GM23248 (cell line): ENCODE results near the gene RASGRF1. TPM values are rescaled to one million over a fixed set of nuclear protein-coding genes. Genes with fewer than 3 reads are reported as not detected.
"Not testable (repeated sequence)": the region's sequence is repeated elsewhere in the genome, so short reads cannot be mapped to it uniquely, and the experiment has no call there.

Experiments
- DNase-seq: peaks from one replicate; pipeline ENCODE4 v3.0.0-alpha.2; 2015
- H2AFZ ChIP-seq: fragments of 200-600 bp; sonication (generic); 2 replicates; pipeline ENCODE4 v1.6.1; 2016; ENCODE audit warnings: antibody characterized with exemption
- H3F3A ChIP-seq: fragments of 200-600 bp; sonication (generic); 2 replicates; pipeline ENCODE4 v1.6.1; 2016; ENCODE audit warnings: mild to moderate bottlenecking, antibody characterized with exemption, mixed run types; ENCODE audit not compliant: insufficient read depth
- H3K27ac ChIP-seq: fragments of 200-600 bp; sonication (generic); 2 replicates; pipeline ENCODE4 v1.5.1; 2016; ENCODE audit warnings: mild to moderate bottlenecking
- H3K27me3 ChIP-seq: fragments of 200-600 bp; sonication (generic); replicated peaks from 2 replicates; pipeline ENCODE4 v1.6.1; 2016; ENCODE audit warnings: mild to moderate bottlenecking; ENCODE audit not compliant: insufficient read depth
- H3K36me3 ChIP-seq: fragments of 200-600 bp; sonication (generic); 2 replicates; pipeline ENCODE4 v1.6.1; 2016; ENCODE audit warnings: low read depth, mild to moderate bottlenecking
- H3K4me1 ChIP-seq: fragments of 200-600 bp; sonication (generic); 2 replicates; pipeline ENCODE4 v1.6.1; 2016; ENCODE audit warnings: mild to moderate bottlenecking; ENCODE audit not compliant: insufficient read depth
- H3K4me2 ChIP-seq: fragments of 200-600 bp; sonication (generic); one replicate; pipeline ENCODE4 v1.6.1; 2016; ENCODE audit warnings: mild to moderate bottlenecking; ENCODE audit not compliant: unreplicated experiment
- H3K4me3 ChIP-seq: fragments of 200-600 bp; sonication (generic); 2 replicates; pipeline ENCODE4 v1.5.1; 2016; ENCODE audit warnings: mild to moderate bottlenecking
- H3K79me2 ChIP-seq: fragments of 200-600 bp; sonication (generic); 2 replicates; pipeline ENCODE4 v1.6.1; 2016; ENCODE audit warnings: mild to moderate bottlenecking; ENCODE audit not compliant: insufficient read depth
- H3K9ac ChIP-seq: fragments of 200-600 bp; sonication (generic); 2 replicates; pipeline ENCODE4 v1.6.1; 2016; ENCODE audit warnings: mild to moderate bottlenecking
- H3K9me2 ChIP-seq: fragments of 200-600 bp; sonication (generic); 2 replicates; pipeline ENCODE4 v1.6.1; 2016; ENCODE audit warnings: mixed run types, mild to moderate bottlenecking, moderate library complexity; ENCODE audit not compliant: insufficient read depth
- H3K9me3 ChIP-seq: fragments of 200-600 bp; sonication (generic); one replicate; pipeline ENCODE4 v1.6.1; 2017; ENCODE audit warnings: low read depth
- H4K20me1 ChIP-seq: fragments of 200-600 bp; sonication (generic); 2 replicates; pipeline ENCODE4 v1.6.0; 2016; ENCODE audit not compliant: insufficient read depth
- EZH2 ChIP-seq: fragments of 200-600 bp; sonication (generic); IDR thresholded peaks from 2 replicates; pipeline ENCODE4 v1.6.1; 2018; ENCODE audit warnings: antibody characterized with exemption, mild to moderate bottlenecking; ENCODE audit not compliant: insufficient read depth, poor library complexity, severe bottlenecking
- EZH2phosphoT487 ChIP-seq: fragments of 200-600 bp; sonication (generic); IDR thresholded peaks from 2 replicates; pipeline ENCODE4 v1.6.1; 2018; ENCODE audit warnings: antibody characterized with exemption, moderate library complexity, mild to moderate bottlenecking, low read depth; ENCODE audit not compliant: insufficient read depth
- WGBS, 2 experiments: methylation state at CpG; one replicate each; pipeline ENCODE4 v1.1.6; 2015 to 2017; ENCODE audit warnings: low lambda C conversion rate in 2 of 2, low coverage in 1 of 2; ENCODE audit errors: missing lambda C conversion rate in 2 of 2; 5-methylcytosine and 5-hydroxymethylcytosine counted together
- in situ Hi-C: fragments of 300-500 bp; cut with MboI; formaldehyde crosslinking; loops from 2 replicates; pipeline ENCODE4 v1.15.0; 2020
- polyA plus RNA-seq: library from polyadenylated mRNA; unstranded; fragments of >200 nt; fragmentation: Nextera tagmentation; extraction: Ambion mirVana; gene quantifications from 2 replicates; pipeline ENCODE4 v1.2.1, GENCODE V29; 2016
- total RNA-seq: library from RNA; depleted of rRNA; stranded (reverse); fragments of >200 nt; shearing (Covaris generic); gene quantifications from 2 replicates; pipeline ENCODE4 v1.2.3, GENCODE V29; 2014

The RASGRF1 gene
- total and polyA plus RNA-seq, 2 experiments from 2014 or later, result not detected

DNA sequence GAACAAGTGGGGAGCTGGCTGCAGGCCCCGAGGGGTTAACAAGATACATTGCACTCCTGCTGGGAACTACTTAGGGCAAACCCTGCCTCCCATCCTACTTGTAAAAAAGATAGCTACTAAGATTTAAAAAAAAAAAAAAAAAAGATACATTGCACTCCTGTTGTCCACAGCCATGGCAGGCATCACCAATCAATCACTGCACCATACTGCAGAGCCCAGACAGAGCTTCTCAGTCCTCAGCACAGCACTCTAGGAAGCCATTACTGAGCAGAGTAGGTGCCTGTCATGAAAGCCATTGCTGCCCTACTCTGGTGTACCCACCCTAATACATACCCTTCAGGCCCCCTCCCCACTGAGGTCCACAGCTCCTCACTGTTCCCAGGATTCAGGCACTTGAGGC is 64.8 kb downstream of the RASGRF1 start:
- no peak overlapping the region for H2AFZ ChIP-seq
- no peaks in the 10 kb centered on the region for H3K4me1 ChIP-seq
- no peak overlapping the region for H3K9ac ChIP-seq
- no peaks in the 10 kb centered on the region for H3K79me2 ChIP-seq
- no peak for TF ChIP-seq EZH2phosphoT487
- no peak for TF ChIP-seq EZH2
- DNase-seq, result no peak
- H3K9me2 ChIP-seq, result no peaks in the 10 kb centered on the region
- no peaks in the 10 kb centered on the region for H4K20me1 ChIP-seq
- no peaks in the 10 kb centered on the region for H3K27me3 ChIP-seq
- H3K9me3 ChIP-seq, result no peaks in the 10 kb centered on the region
- H3K4me3 ChIP-seq, result no peak overlapping the region
- 74 to 89% methylated on average over 1 of the region's 1 CpG for WGBS, 2 experiments
- in situ Hi-C loops, result no loop called here
- H3F3A ChIP-seq, result no peaks in the 10 kb centered on the region
- no peak overlapping the region for H3K27ac ChIP-seq
- H3K36me3 ChIP-seq, result no peaks in the 10 kb centered on the region
- no peak overlapping the region for H3K4me2 ChIP-seq

DNA sequence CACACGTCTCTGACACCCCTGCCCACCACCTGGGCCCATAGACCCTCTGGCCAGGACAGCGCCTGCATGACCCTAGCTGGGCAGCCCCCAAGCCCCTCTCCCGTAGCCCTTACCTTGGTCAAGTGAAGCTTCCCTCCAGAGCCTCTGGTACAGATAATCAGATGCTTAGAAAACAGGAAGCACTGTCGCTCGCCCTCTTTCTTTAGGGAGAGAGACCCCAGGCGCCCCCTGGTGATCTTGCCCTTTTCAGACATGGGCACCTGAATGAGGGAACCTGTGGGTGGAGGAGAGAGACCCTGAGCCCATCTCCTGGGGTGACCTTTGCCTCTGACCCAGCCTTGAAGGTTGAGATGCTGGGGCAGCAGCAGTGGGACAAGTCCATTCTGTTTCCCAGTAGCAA is 65.4 kb downstream of the RASGRF1 start:
- Histone ChIP-seq H3K27ac (no peak overlapping the region), H3F3A (no peaks in the 10 kb centered on the region), H3K36me3 (no peaks in the 10 kb centered on the region), H3K79me2 (no peaks in the 10 kb centered on the region), H3K9ac (no peak overlapping the region), H3K27me3 (no peaks in the 10 kb centered on the region; the same call in 1 of the 2 replicates), H3K9me2 (no peaks in the 10 kb centered on the region), H4K20me1 (no peaks in the 10 kb centered on the region), H3K4me1 (no peaks in the 10 kb centered on the region), H2AFZ (no peak overlapping the region), H3K4me3 (no peak overlapping the region), H3K9me3 (no peaks in the 10 kb centered on the region), H3K4me2 (no peak overlapping the region)
- DNase-seq, result no peak
- in situ Hi-C loops, result no loop called here
- TF ChIP-seq EZH2, result no peak
- TF ChIP-seq EZH2phosphoT487, result no peak
- 72 to 81% methylated on average over 3 to 6 of the region's 6 CpGs for WGBS, 2 experiments

DNA sequence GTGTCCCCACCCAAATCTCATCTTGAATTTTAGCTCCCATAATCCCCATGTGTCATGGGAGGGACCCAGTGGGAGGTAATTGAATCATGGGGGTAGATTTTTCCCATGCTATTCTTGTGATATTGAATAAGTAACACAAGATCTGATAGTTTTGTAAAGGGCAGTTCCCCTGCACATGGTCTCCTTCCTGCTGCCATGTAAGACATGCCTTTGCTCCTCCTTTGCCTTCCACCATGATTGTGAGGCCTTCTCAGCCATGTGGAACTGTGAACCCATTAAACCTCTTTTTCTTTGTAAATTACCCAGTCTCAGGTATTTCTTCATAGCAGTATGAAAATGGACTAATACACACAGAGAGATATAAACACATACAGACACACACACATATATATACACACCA is 66.1 kb downstream of the RASGRF1 start:
- H3K9me2 ChIP-seq, H3K79me2 ChIP-seq, H3K36me3 ChIP-seq, DNase-seq, H3K9ac ChIP-seq, H3K9me3 ChIP-seq, H3K4me3 ChIP-seq, in situ Hi-C loops, H3F3A ChIP-seq, H3K27ac ChIP-seq, H3K4me2 ChIP-seq, H2AFZ ChIP-seq, H3K27me3 ChIP-seq, H4K20me1 ChIP-seq, H3K4me1 ChIP-seq: not testable (repeated sequence)

DNA sequence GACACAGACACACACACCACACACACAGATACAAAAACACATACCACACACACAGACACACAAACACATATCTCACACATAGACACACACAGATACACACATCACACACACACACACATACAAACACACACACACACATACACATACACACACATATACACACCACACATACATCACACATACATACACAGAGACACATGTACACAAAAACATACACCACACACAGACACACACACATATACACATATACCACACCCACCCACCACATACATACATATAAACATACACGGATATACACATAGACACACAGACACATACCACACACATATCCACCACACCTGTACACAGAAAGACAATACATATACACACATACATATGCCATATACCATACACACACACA is 66.7 kb downstream of the RASGRF1 start:
- H2AFZ ChIP-seq, result no peak overlapping the region
- H3K4me3 ChIP-seq, result no peak overlapping the region
- H3F3A ChIP-seq, result no peaks in the 10 kb centered on the region
- H3K4me2 ChIP-seq, result no peak overlapping the region
- H3K27me3 ChIP-seq, result no peaks in the 10 kb centered on the region; the same call in 1 of the 2 replicates
- no peaks in the 10 kb centered on the region for H3K4me1 ChIP-seq
- H3K9ac ChIP-seq, result no peak overlapping the region
- TF ChIP-seq EZH2phosphoT487, result no peak
- no peak for TF ChIP-seq EZH2
- H3K9me2 ChIP-seq, result no peaks in the 10 kb centered on the region
- no peak overlapping the region for H3K27ac ChIP-seq
- H3K79me2 ChIP-seq, result no peaks in the 10 kb centered on the region
- no peaks in the 10 kb centered on the region for H3K36me3 ChIP-seq
- no peaks in the 10 kb centered on the region for H3K9me3 ChIP-seq
- in situ Hi-C loops, result no loop called here
- H4K20me1 ChIP-seq, result no peaks in the 10 kb centered on the region
- WGBS, 2 experiments, result 57 to 72% methylated on average over 1 of the region's 1 CpG
- DNase-seq, result no peak

DNA sequence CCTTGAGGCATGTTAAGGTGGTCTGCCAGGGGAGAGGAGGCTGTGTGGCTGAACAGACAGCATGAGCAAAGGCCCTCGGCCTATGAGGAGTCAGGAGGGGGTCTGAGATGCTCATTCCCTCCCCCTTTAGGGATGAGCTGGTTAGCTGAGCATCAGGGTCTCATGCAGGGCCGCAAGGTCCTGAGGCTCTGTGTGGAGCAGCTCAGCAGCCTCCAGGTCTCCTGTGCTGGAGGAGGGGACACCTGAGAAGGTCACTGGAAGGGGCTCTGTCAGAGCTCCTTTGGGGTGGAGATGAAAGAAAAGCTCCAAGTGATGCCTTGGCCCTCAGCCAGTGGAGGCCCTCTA is 67.1 kb downstream of the RASGRF1 start:
- H4K20me1 ChIP-seq, result no peaks in the 10 kb centered on the region
- no peaks in the 10 kb centered on the region; the same call in 1 of the 2 replicates for H3K27me3 ChIP-seq
- no peaks in the 10 kb centered on the region for H3F3A ChIP-seq
- H3K4me3 ChIP-seq, result no peak overlapping the region
- DNase-seq, result no peak
- no peaks in the 10 kb centered on the region for H3K36me3 ChIP-seq
- H3K4me2 ChIP-seq, result no peak overlapping the region
- no peaks in the 10 kb centered on the region for H3K9me3 ChIP-seq
- 38 to 71% methylated on average over 1 to 2 of the region's 2 CpGs for WGBS, 2 experiments
- no peaks in the 10 kb centered on the region for H3K79me2 ChIP-seq
- no peak for TF ChIP-seq EZH2
- TF ChIP-seq EZH2phosphoT487, result no peak
- H3K9me2 ChIP-seq, result no peaks in the 10 kb centered on the region
- no peak overlapping the region for H2AFZ ChIP-seq
- no peaks in the 10 kb centered on the region for H3K4me1 ChIP-seq
- no peak overlapping the region for H3K9ac ChIP-seq
- H3K27ac ChIP-seq, result no peak overlapping the region
- in situ Hi-C loops, result no loop called here
